ENCODE data around the gene KRTAP3-2. TPM values are rescaled to one million over a fixed set of nuclear protein-coding genes. Genes with fewer than 3 reads are reported as not detected.
A peak's percentile ranks its signal among the peaks of the same experiment; 100 is the strongest.

Gene KRTAP3-2
- total RNA-seq, 1 experiment from 2014 or later, result not detected

DNA sequence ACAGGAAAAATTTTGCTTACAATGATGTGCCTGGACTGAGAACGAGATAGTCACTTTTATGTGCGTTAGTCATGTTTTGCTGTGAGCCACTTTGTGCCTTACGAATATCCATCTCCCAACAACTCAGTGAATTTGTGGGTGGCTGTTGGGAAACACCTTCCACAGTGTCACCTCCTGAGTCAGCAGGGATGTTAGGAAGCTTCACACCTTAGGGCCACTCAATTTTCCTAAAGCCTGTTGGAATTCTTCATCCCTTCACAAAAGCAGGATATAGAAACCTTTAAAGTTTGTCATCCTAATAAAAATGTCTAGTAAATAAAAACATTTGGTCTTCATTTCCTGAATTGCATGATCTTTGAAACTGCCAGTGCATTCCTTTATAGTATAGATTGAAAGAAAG is 13.5 kb upstream of the KRTAP3-2 start:
- no peaks in the 10 kb centered on the region for H4K20me1 ChIP-seq (ENCODE audit: insufficient read depth)
- ChIA-PET CTCF (no interaction called here), POLR2A (no interaction called here), RAD21 (ENCODE audit: low non-redundant PET in 1 of 2, low total read pairs in 2 of 2, uncharacterized antibody in 2 of 2, unreplicated experiment in 2 of 2) (no interaction called here)
- H3K4me1 ChIP-seq (ENCODE audit: control insufficient read depth in 1 of 2, insufficient read depth in 2 of 2, low read length in 2 of 2), result peaks cover 0 to 6% of the 10 kb centered on the region in 2 experiments; a peak in 1 of 4 replicates
- no peaks in the 10 kb centered on the region for H3K27me3 ChIP-seq (ENCODE audit: insufficient read depth, low read length)
- no peaks in the 10 kb centered on the region for H3K36me3 ChIP-seq (ENCODE audit: control insufficient read depth in 1 of 2, insufficient read depth in 2 of 2, low read length in 2 of 2)
- H3K9me3 ChIP-seq (ENCODE audit: control insufficient read depth in 1 of 2, insufficient read depth in 1 of 2, low read depth in 1 of 2, low read length in 2 of 2), result no peaks in the 10 kb centered on the region
- no peaks in the 10 kb centered on the region for H3K79me2 ChIP-seq (ENCODE audit: insufficient read depth, low read length)
- TF ChIP-seq SRF (IDR thresholded peaks at IDR 0.05; ENCODE audit: low read depth), result no peak
- TF ChIP-seq ELF1 (IDR thresholded peaks at IDR 0.05; ENCODE audit: borderline replicate concordance, low read depth), result no peak
- no peak for TF ChIP-seq EZH2phosphoT487 (IDR thresholded peaks at IDR 0.05; ENCODE audit: borderline replicate concordance)
- TF ChIP-seq EGR1 (IDR thresholded peaks at IDR 0.05; ENCODE audit: low read depth), result no peak
- TF ChIP-seq ZNF274 (IDR thresholded peaks at IDR 0.05; ENCODE audit: low read depth, low read length), result no peak
- TF ChIP-seq TCF7L2 (IDR thresholded peaks at IDR 0.05; ENCODE audit: borderline replicate concordance, extremely low read depth, insufficient read depth, insufficient read length), result no peak
- TF ChIP-seq SP1 (IDR thresholded peaks at IDR 0.05; ENCODE audit: low read depth), result no peak
- no peak for TF ChIP-seq JUND (IDR thresholded peaks at IDR 0.05)
- no peak for TF ChIP-seq CEBPB (IDR thresholded peaks at IDR 0.05; ENCODE audit: low read depth)
- no peak for TF ChIP-seq POLR2A (IDR thresholded peaks at IDR 0.05; ENCODE audit: borderline replicate concordance, extremely low read depth, insufficient read depth, insufficient read length)
- TF ChIP-seq, protein P1, sequence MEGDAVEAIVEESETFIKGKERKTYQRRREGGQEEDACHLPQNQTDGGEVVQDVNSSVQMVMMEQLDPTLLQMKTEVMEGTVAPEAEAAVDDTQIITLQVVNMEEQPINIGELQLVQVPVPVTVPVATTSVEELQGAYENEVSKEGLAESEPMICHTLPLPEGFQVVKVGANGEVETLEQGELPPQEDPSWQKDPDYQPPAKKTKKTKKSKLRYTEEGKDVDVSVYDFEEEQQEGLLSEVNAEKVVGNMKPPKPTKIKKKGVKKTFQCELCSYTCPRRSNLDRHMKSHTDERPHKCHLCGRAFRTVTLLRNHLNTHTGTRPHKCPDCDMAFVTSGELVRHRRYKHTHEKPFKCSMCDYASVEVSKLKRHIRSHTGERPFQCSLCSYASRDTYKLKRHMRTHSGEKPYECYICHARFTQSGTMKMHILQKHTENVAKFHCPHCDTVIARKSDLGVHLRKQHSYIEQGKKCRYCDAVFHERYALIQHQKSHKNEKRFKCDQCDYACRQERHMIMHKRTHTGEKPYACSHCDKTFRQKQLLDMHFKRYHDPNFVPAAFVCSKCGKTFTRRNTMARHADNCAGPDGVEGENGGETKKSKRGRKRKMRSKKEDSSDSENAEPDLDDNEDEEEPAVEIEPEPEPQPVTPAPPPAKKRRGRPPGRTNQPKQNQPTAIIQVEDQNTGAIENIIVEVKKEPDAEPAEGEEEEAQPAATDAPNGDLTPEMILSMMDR (IDR thresholded peaks at IDR 0.05 in 2 of 3, conservative IDR thresholded peaks at IDR 0.05 in 1 of 3; ENCODE audit: borderline replicate concordance in 1 of 3, insufficient read depth in 1 of 3, low read depth in 2 of 3, low read length in 2 of 3), result no peak
- no peak for TF ChIP-seq EZH2 (IDR thresholded peaks at IDR 0.05)
- TF ChIP-seq SIN3A (IDR thresholded peaks at IDR 0.05; ENCODE audit: low read depth), result no peak
- no peak for TF ChIP-seq FOSL1 (IDR thresholded peaks at IDR 0.05; ENCODE audit: low read depth)
- TF ChIP-seq POLR2AphosphoS5 (IDR thresholded peaks at IDR 0.05; ENCODE audit: low read depth, low read length), result no peak
- no peak for TF ChIP-seq ZFX (IDR thresholded peaks at IDR 0.05)
- no peak overlapping the region for H3K4me2 ChIP-seq (ENCODE audit: low read length)
- intact Hi-C loops (cut with micrococcal nuclease), result no loop called here
- no peak overlapping the region for H3K4me3 ChIP-seq (replicated peaks in 1 of 2; ENCODE audit: low read depth in 1 of 2, low read length in 2 of 2)
- DNase-seq (ENCODE audit: low read depth, low spot score) (no peak), ATAC-seq (no peak)
- no peaks in the 10 kb centered on the region for H3K9me2 ChIP-seq (ENCODE audit: insufficient read depth)
- no TSS peak for BruUV-seq (replicated peaks)
- H3K27ac ChIP-seq (ENCODE audit: low read depth, low read length), result no peak overlapping the region
- H2AFZ ChIP-seq (ENCODE audit: low read depth, low read length, poor library complexity, severe bottlenecking), result peak overlapping the region; percentile 17
- H3K9ac ChIP-seq (ENCODE audit: low read length), result no peak overlapping the region

All from HCT116 (cell line).